Heart left ventricle (tissue), 13 donors: ENCODE data around the gene FAU.

Experiments
- POLR2A ChIP-seq, 2 donors: fragments of 450-650 bp; IDR thresholded peaks; one replicate each; pipeline ENCODE4 v1.6.1; 2017; ENCODE audit warnings: antibody characterized with exemption in 2 of 2, mild to moderate bottlenecking in 2 of 2, moderate library complexity in 2 of 2
- TF ChIP-seq, protein P1 (sequence below), 12 donors: fragments of 200-600 bp; sonication (generic) in 4 of 12; IDR thresholded peaks; one replicate each; pipeline versions ENCODE4 v1.5.0 to v1.8.0; 2018 to 2022; ENCODE audit warnings: antibody characterized with exemption in 12 of 12, mild to moderate bottlenecking in 5 of 12
- donor health status: ischemic (EF 13 %, LVEDD 7.1; RV severe dilation, severe dysfunction).
- donor health status: DM: no; HTN: yes; CAD: no.
- donor health status: DM: no; HTN: no; CAD: no.
- donor health status: ischemic (EF 25% LVEDD 6.9; RV normal size, moderate dysfunction).
- donor health status: ischemic (EF 25% LVEDD 5.7; RV mildly dilated, moderate dysfunction).
- donor health status: ischemic (EF 35%, LVEDD 5.7; RV mildly dilated, moderate dysfunction).
- donor health status: nonischemic (EF 11% LVEDD 7.7; RV severe dilation, severe dysfunction).
- donor health status: DM: yes; HTN: yes; CAD: no.
- donor health status: PGD.
- donor health status: ischemic (EF 29% LVEDD 5.4; RV normal size, mild dysfunction).
- donor health status: nonischemic (EF 23%, LVEDD 6.1; RV moderate dilation, normal function).

DNA sequence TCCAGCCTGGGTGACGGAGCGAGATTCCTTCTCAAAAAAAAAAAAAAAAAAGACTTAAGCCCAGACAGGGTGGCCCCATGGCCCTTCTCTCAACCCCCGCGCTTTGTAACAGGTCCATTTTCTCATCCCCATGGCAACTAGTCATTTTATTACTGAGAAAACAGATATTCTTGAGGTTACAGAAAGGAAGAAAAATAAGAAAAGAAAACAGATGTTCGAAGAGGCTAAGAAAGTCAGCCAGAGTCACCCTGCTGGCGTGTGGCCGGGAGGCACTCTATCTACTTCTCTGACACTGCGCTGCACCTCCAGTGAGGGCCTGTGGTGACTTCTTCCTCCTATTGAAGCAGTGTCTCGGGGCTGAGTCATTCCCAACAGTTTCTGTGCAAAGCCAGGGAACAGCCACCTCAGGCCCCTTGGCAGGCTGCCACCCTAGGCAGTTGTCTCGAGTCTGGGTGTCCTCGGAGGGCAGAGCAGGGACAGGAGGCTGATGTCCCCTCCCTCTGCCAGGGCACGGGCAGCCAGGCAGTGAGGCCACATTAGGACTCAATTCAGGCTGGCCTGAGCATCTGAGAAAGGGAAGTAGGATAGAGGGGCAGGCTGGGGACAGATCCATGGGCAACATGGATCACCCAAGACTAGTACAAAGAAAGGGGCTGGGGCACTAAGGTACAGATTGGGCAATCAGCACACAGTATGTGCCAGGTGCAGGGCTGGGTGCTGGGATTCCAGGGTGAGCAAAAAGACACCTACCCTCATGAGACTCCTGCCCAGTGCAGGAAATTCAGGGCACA is 28.8 kb upstream of the FAU start:
- no peak for TF ChIP-seq POLR2A (IDR thresholded peaks at IDR 0.05)
- TF ChIP-seq, protein P1, sequence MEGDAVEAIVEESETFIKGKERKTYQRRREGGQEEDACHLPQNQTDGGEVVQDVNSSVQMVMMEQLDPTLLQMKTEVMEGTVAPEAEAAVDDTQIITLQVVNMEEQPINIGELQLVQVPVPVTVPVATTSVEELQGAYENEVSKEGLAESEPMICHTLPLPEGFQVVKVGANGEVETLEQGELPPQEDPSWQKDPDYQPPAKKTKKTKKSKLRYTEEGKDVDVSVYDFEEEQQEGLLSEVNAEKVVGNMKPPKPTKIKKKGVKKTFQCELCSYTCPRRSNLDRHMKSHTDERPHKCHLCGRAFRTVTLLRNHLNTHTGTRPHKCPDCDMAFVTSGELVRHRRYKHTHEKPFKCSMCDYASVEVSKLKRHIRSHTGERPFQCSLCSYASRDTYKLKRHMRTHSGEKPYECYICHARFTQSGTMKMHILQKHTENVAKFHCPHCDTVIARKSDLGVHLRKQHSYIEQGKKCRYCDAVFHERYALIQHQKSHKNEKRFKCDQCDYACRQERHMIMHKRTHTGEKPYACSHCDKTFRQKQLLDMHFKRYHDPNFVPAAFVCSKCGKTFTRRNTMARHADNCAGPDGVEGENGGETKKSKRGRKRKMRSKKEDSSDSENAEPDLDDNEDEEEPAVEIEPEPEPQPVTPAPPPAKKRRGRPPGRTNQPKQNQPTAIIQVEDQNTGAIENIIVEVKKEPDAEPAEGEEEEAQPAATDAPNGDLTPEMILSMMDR (IDR thresholded peaks at IDR 0.05) = no peak
